CD4-positive, alpha-beta T cell (primary cell): ENCODE measurements around the gene OR51I1. TPM values are rescaled to one million over a fixed set of nuclear protein-coding genes. Genes with fewer than 3 reads are reported as not detected.

Experiments used
- ATAC-seq: fragments of 200-7000 bp; cut with Tn5 transposase; one replicate; pipeline ENCODE4 v1.10.0; 2022; ENCODE audit warnings: mild to moderate bottlenecking; ENCODE audit not compliant: poor library complexity
- CTCF ChIA-PET: fragments of 350-600 bp; sonication (Branson Sonifier 250); formaldehyde crosslinking; loops from one replicate; lab custom pipeline; 2021; ENCODE audit warnings: antibody characterized with exemption, inconsistent platforms; lab: Charles Lee
- POLR2A ChIA-PET: fragments of 350-600 bp; sonication (Branson Sonifier 250); formaldehyde crosslinking; loops from one replicate; lab custom pipeline; 2021; ENCODE audit warnings: antibody characterized with exemption, inconsistent platforms; lab: Charles Lee
- DNase-seq, 14 experiments: peaks; one replicate each; pipeline ENCODE4 v3.0.0-alpha.2; 2013 to 2020; ENCODE audit warnings: mixed read lengths in 2 of 14
- H3K27ac ChIP-seq, 2 donors: one replicate each; pipeline versions ENCODE4 v1.5.1 to v1.7.0; 2013; ENCODE audit warnings: low read length in 2 of 2, low read depth in 1 of 2, mild to moderate bottlenecking in 1 of 2
- H3K27me3 ChIP-seq, 2 experiments: 1 replicate in 1 of 2; 2 replicates in 1 of 2; pipeline versions ENCODE4 v1.6.1 to v1.7.0; 2013; ENCODE audit warnings: low read length in 2 of 2, control low read depth in 1 of 2, mild to moderate bottlenecking in 1 of 2, moderate library complexity in 1 of 2; ENCODE audit not compliant: insufficient read depth in 2 of 2, control insufficient read depth in 1 of 2
- H3K36me3 ChIP-seq: one replicate; pipeline ENCODE4 v1.6.1; 2013; ENCODE audit warnings: low read length, control low read depth; ENCODE audit not compliant: insufficient read depth
- H3K4me1 ChIP-seq: one replicate; pipeline ENCODE4 v1.6.1; 2013; ENCODE audit warnings: low read length, control low read depth; ENCODE audit not compliant: insufficient read depth
- H3K4me3 ChIP-seq: one replicate; pipeline ENCODE4 v1.5.1; 2013; ENCODE audit warnings: mild to moderate bottlenecking, low read length, moderate library complexity
- H3K9me3 ChIP-seq, 2 experiments: 1 replicate in 1 of 2; 2 replicates in 1 of 2; pipeline versions ENCODE4 v1.6.1 to v1.7.0; 2013; ENCODE audit warnings: low read length in 2 of 2, mild to moderate bottlenecking in 2 of 2, control low read depth in 1 of 2, moderate library complexity in 1 of 2; ENCODE audit not compliant: control insufficient read depth in 1 of 2, insufficient read depth in 1 of 2
- H3K27ac Mint-ChIP-seq: one replicate; pipeline ENCODE4 v1.8.0; 2020; ENCODE audit warnings: mixed read lengths
- H3K27me3 Mint-ChIP-seq: one replicate; pipeline ENCODE4 v1.8.0; 2021; ENCODE audit warnings: mixed read lengths
- H3K36me3 Mint-ChIP-seq: one replicate; pipeline ENCODE4 v1.8.0; 2021; ENCODE audit warnings: low read depth, mixed read lengths
- H3K4me1 Mint-ChIP-seq: one replicate; pipeline ENCODE4 v1.8.0; 2021; ENCODE audit warnings: low read depth, mixed read lengths
- H3K4me3 Mint-ChIP-seq: one replicate; pipeline ENCODE4 v1.8.0; 2020; ENCODE audit warnings: mild to moderate bottlenecking, mixed read lengths
- H3K9me3 Mint-ChIP-seq: one replicate; pipeline ENCODE4 v1.8.0; 2020; ENCODE audit warnings: mixed read lengths
- intact Hi-C, 2 experiments: fragments of 100-400 bp; cut with DNase I in 1 of 2; cut with micrococcal nuclease in 1 of 2; formaldehyde crosslinking; loops; one replicate each; pipeline versions ENCODE4 v1.15.1 to v1.9.0; 2023 to 2025; cut with DNase I, micrococcal nuclease
- total RNA-seq, 174 experiments: library from RNA in 2 of 174; stranded (reverse) in 2 of 174; gene quantifications; one replicate each; pipeline ENCODE4 v1.2.3 and lab custom pipeline; 2021 to 2026
- TF ChIP-seq, protein P1 (sequence below): fragments of 200-600 bp; IDR thresholded peaks from one replicate; pipeline ENCODE4 v1.8.0; 2022; ENCODE audit warnings: antibody characterized with exemption, mild to moderate bottlenecking

OR51I1 gene
- total RNA-seq, 2 experiments from 2014 or later: not detected

DNA sequence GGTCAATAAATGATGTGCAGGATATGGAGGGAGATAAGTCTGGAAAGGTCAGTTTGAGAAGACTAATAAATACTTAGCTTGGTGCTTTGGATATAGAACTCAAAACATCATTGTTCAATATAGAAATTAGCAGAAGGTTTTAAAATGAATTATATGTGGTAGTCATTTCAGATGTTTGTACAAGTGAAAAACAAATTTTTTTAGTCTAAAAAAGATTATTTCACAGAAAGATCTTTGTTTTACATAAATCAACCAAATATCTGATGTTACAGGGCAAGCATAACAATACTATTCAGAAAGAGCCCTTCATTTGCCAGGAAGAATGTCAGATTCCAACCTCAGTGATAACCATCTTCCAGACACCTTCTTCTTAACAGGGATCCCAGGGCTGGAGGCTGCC is 47.1 kb upstream of the OR51I1 start, which contains the start of gene OR52D1:
OR52D1 (plus strand) TSS at position 301 of the 400 bp plus-strand sequence; CDS start at position 323, 22 bp downstream.
- no peak for DNase-seq
- CTCF ChIA-PET: no interaction called here

GRCh38 chr11:5486421-5486820 is 45.1 kb upstream of the OR51I1 start:
- Histone ChIP-seq H3K9me3 (no peaks in the 10 kb centered on the region), H3K27ac (no peak overlapping the region), H3K4me3 (no peak overlapping the region), H3K36me3 (no peaks in the 10 kb centered on the region), H3K4me1 (no peaks in the 10 kb centered on the region), H3K27me3 (no peaks in the 10 kb centered on the region)
- ChIA-PET POLR2A (no interaction called here), CTCF (interaction anchor here (0.6 kb wide), 1 partner anchor 862 kb away, joined by 3 read pairs; no protein-coding TSS in a partner anchor)
- Mint-ChIP-seq H3K4me3 (no peak overlapping the region), H3K4me1 (no peaks in the 10 kb centered on the region), H3K36me3 (no peaks in the 10 kb centered on the region), H3K27ac (no peak overlapping the region), H3K27me3 (peaks cover 9% of the 10 kb centered on the region), H3K9me3 (no peaks in the 10 kb centered on the region)
- TF ChIP-seq, protein P1, sequence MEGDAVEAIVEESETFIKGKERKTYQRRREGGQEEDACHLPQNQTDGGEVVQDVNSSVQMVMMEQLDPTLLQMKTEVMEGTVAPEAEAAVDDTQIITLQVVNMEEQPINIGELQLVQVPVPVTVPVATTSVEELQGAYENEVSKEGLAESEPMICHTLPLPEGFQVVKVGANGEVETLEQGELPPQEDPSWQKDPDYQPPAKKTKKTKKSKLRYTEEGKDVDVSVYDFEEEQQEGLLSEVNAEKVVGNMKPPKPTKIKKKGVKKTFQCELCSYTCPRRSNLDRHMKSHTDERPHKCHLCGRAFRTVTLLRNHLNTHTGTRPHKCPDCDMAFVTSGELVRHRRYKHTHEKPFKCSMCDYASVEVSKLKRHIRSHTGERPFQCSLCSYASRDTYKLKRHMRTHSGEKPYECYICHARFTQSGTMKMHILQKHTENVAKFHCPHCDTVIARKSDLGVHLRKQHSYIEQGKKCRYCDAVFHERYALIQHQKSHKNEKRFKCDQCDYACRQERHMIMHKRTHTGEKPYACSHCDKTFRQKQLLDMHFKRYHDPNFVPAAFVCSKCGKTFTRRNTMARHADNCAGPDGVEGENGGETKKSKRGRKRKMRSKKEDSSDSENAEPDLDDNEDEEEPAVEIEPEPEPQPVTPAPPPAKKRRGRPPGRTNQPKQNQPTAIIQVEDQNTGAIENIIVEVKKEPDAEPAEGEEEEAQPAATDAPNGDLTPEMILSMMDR: no peak
- intact Hi-C loops: loop anchor here in 1 of 2 experiments (10.0 kb wide), 1 partner anchor 238 kb away; no protein-coding TSS in a partner anchor
- no peak for ATAC-seq
- no peak for DNase-seq

More for the DNA sequence above, 47.1 kb upstream of the OR51I1 start, which contains the start of gene OR52D1:
- intact Hi-C loops: loop anchor here in 1 of 2 experiments (10.0 kb wide), 1 partner anchor 236 kb away; no protein-coding TSS in a partner anchor
- H3K4me3 Mint-ChIP-seq: no peak within 1 kb of the TSS
- Histone ChIP-seq H3K4me3 (no peak within 1 kb of the TSS), H3K36me3 (no peaks in the 10 kb centered on the region), H3K27me3 (no peaks in the 10 kb centered on the region), H3K9me3 (no peaks in the 10 kb centered on the region), H3K4me1 (no peaks in the 10 kb centered on the region), H3K27ac (no peak within 1 kb of the TSS)
- no peaks in the 10 kb centered on the region for H3K4me1 Mint-ChIP-seq
- H3K27ac Mint-ChIP-seq: no peak within 1 kb of the TSS
- H3K36me3 Mint-ChIP-seq: no peaks in the 10 kb centered on the region
- H3K9me3 Mint-ChIP-seq: no peaks in the 10 kb centered on the region
- TF ChIP-seq, protein P1: no peak
- POLR2A ChIA-PET: no interaction called here
- no peak for ATAC-seq
- peaks cover 10% of the 10 kb centered on the region for H3K27me3 Mint-ChIP-seq

DNA sequence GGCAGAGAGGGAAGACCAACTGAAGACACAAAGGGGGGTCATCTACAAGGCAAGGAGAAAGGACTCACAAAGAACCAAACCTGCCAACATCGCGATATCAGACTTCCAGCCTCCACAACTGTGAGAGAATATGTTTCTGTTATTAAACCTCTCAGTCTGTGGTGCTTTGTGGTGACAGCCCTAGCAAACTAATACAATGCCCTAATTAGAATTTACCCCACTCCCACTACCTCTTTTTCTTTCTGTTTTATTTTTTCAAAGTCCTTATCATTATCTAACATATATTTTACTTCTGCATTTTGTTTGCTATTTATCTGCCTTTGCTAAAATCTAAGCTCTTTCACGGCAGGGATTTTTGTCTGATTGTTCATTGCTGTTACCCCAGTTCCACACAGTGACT is 44.7 kb upstream of the OR51I1 start:
- no peak overlapping the region for H3K27ac Mint-ChIP-seq
- intact Hi-C loops: loop anchor here in 1 of 2 experiments (10.0 kb wide), 1 partner anchor 239 kb away; no protein-coding TSS in a partner anchor

More for the DNA sequence above, 44.7 kb upstream of the OR51I1 start:
- TF ChIP-seq, protein P1: no peak
- Mint-ChIP-seq H3K4me3 (no peak overlapping the region), H3K36me3 (no peaks in the 10 kb centered on the region), H3K9me3 (no peaks in the 10 kb centered on the region), H3K4me1 (no peaks in the 10 kb centered on the region), H3K27me3 (peaks cover 5% of the 10 kb centered on the region)
- no peak for DNase-seq
- Histone ChIP-seq H3K4me1 (no peaks in the 10 kb centered on the region), H3K9me3 (no peaks in the 10 kb centered on the region), H3K4me3 (no peak overlapping the region), H3K36me3 (no peaks in the 10 kb centered on the region), H3K27me3 (no peaks in the 10 kb centered on the region), H3K27ac (no peak overlapping the region)
- ChIA-PET CTCF (interaction anchor here (0.6 kb wide), 1 partner anchor 862 kb away, joined by 3 read pairs; no protein-coding TSS in a partner anchor), POLR2A (no interaction called here)
- no peak for ATAC-seq
